Kidney epithelial cell (primary cell): Measurements from ENCODE around the gene LGALS12. TPM values are rescaled to one million over a fixed set of nuclear protein-coding genes. Genes with fewer than 3 reads are reported as not detected.
"Not testable (repeated sequence)": the region's sequence is repeated elsewhere in the genome, so short reads cannot be mapped to it uniquely, and the experiment has no call there.

Experiments used
- DNase-seq: peaks from one replicate; pipeline ENCODE4 v3.0.0-alpha.2; 2010; ENCODE audit warnings: low read depth
- H3K27me3 ChIP-seq: 2 replicates; pipeline ENCODE4 v1.6.0; 2011; ENCODE audit warnings: low read length; ENCODE audit not compliant: control insufficient read depth, insufficient read depth
- H3K36me3 ChIP-seq: 2 replicates; pipeline ENCODE4 v1.5.1; 2011; ENCODE audit warnings: low read length; ENCODE audit not compliant: control insufficient read depth, insufficient read depth
- H3K4me3 ChIP-seq: 2 replicates; pipeline ENCODE4 v1.5.1; 2011; ENCODE audit warnings: low read depth, mild to moderate bottlenecking, control low read depth, low read length
- total RNA-seq: library from RNA; depleted of rRNA; stranded (reverse); fragments of >200 nt; gene quantifications from 2 replicates; pipeline ENCODE4 v1.2.3, GENCODE V29; 2015
- TF ChIP-seq, protein P1 (sequence below): IDR thresholded peaks from 2 replicates; pipeline ENCODE4 v1.5.1; 2011; ENCODE audit warnings: mild to moderate bottlenecking, moderate library complexity, low read length, control low read depth, inconsistent platforms; ENCODE audit not compliant: insufficient read depth, poor library complexity, severe bottlenecking

Gene LGALS12
- total RNA-seq, 1 donor from 2014 or later: not detected

DNA sequence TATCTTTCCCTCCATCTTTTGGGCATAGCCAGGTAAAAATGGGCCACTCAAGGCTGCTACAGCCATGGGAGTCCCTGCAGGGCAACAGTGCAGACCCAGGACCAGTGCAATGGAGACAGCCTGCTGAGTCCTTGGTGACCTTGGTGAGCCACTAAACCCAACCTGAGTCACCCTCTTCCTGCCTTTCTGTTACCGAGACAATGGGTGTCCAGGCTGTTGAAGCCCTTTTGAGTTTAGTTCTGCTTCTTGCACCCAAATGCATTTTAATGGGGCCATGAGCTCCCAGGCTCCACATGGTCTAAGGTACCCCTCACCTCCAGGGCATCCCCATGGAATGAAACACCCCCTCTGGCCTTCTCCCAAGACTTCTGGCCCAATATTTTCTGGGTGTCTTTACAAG lies 29.9 kb downstream of the LGALS12 start:
- Histone ChIP-seq H3K27me3 (no peaks in the 10 kb centered on the region), H3K4me3 (no peak overlapping the region), H3K36me3 (peaks cover 2% of the 10 kb centered on the region)
- TF ChIP-seq, protein P1, sequence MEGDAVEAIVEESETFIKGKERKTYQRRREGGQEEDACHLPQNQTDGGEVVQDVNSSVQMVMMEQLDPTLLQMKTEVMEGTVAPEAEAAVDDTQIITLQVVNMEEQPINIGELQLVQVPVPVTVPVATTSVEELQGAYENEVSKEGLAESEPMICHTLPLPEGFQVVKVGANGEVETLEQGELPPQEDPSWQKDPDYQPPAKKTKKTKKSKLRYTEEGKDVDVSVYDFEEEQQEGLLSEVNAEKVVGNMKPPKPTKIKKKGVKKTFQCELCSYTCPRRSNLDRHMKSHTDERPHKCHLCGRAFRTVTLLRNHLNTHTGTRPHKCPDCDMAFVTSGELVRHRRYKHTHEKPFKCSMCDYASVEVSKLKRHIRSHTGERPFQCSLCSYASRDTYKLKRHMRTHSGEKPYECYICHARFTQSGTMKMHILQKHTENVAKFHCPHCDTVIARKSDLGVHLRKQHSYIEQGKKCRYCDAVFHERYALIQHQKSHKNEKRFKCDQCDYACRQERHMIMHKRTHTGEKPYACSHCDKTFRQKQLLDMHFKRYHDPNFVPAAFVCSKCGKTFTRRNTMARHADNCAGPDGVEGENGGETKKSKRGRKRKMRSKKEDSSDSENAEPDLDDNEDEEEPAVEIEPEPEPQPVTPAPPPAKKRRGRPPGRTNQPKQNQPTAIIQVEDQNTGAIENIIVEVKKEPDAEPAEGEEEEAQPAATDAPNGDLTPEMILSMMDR: no peak
- no peak for DNase-seq

DNA sequence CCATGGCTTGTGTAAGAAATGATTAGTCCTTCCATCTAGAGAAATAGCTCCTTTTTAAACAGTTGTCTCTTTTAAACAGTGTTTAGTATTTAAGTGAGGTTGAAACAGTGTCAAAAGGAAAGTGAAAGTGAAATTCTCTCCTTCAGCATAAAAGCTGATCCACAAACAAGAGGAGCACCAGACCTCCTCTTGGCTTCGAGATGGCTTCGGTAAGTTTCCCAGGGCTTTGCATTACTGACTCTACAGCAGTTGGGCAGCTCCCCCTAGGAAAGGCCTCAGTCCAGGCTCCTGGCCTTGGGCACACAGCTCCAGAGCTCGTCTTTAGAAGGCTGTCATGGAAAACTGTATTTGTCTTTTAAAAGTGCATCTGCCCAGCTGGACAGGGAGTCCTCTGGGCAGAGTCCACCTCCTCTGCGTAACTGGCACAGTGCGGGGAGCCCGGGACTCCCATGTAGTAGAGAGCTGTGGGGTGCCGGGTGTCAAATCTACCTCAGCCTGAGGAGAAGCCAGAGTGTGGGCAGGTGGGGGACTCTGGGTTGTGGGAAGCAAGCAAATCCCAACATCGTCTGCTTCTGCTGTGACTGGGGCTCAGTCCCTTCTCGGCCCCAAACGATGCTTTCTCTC lies 30.9 kb downstream of the LGALS12 start, which contains the start of gene PLAAT4:
TSS of gene PLAAT4 (plus strand) at position 140 of the 624 bp plus-strand sequence. CDS start at position 201, 61 bp downstream.
- peak; percentile 31 for DNase-seq
- H3K4me3 ChIP-seq: peak within 1 kb of the TSS; percentile 9
- H3K27me3 ChIP-seq: no peaks in the 10 kb centered on the region
- H3K36me3 ChIP-seq: peaks cover 2% of the 10 kb centered on the region
- TF ChIP-seq, protein P1: no peak

DNA sequence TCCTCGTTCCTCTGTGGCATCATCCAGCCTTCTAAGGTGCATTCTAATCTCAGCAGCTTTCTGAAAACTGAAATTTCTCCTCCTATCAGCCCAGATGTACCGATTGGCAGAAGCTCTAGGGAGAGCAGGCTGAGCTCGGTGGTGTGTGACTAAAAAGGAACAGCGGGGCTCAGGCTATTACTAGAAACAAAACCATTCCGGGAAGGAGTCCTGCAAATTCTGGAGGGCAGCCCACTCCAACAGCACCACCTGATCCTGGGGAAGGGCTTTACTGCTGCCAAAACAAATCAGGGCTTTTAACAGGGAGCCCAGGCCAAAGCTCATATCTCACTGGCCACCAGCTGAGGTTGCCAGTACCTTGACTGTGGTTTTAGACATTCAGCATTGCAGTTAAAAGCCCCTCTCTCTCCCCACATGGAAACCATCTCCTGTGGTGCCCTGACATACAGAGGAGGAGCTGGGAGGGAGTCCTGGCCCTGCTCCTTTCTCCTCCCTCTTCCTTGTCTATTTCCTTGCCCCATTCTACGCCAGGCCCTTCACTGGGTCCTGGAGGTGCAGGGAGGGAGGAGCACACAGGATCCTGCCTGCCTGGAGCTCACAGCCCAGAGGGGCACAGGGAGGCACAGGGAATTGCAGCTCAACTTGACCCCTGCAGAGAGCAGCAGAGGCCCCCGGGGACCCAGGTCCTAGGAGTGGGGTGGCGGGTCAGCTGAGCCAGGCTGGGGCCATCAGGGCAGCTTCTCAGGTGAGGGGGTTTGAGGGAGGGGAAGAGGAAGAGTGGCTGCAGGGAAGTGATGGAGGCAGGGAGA lies 31.6 kb downstream of the LGALS12 start:
- Histone ChIP-seq H3K36me3 (peaks cover 2% of the 10 kb centered on the region), H3K4me3 (no peak overlapping the region), H3K27me3 (no peaks in the 10 kb centered on the region)
- TF ChIP-seq, protein P1: no peak
- DNase-seq: no peak

- DNase-seq, H3K27me3 ChIP-seq, H3K36me3 ChIP-seq, H3K4me3 ChIP-seq: not testable (repeated sequence)
Measured at GRCh38 chr11:63542506-63542905, 36.6 kb downstream of the LGALS12 start.

DNA sequence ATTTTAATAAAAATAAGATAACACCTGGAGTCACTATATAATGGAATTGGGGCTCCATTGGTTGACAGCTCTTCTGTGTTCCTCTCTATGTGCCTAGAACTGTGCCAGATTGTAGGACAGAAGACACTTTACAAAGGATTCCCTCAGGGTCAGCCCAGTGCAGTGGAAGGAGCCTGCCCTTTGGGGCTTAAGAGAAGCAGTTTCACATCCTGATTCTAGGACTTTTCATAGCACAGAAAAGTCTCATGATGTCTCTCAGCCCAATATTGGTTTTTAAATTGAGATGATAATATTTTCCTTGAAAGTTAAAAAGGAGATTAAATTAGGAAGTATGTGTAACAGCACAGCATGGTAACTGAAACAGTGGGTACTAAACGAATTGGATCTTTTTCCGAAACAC lies 37.8 kb downstream of the LGALS12 start:
- TF ChIP-seq, protein P1: no peak
- Histone ChIP-seq H3K4me3 (no peak overlapping the region), H3K27me3 (no peaks in the 10 kb centered on the region), H3K36me3 (peaks cover 2% of the 10 kb centered on the region)
- no peak for DNase-seq

- no peaks in the 10 kb centered on the region for H3K36me3 ChIP-seq
- no peaks in the 10 kb centered on the region for H3K27me3 ChIP-seq
- TF ChIP-seq, protein P1: no peak
- no peak overlapping the region for H3K4me3 ChIP-seq
- no peak for DNase-seq
Measured at GRCh38 chr11:63547061-63547460, 41.2 kb downstream of the LGALS12 start.
